Tibial nerve (tissue), 4 donors: ENCODE measurements around the gene EYA4.

Experiments
- EP300 ChIP-seq, 2 donors: sonication (generic); formaldehyde crosslinking; IDR thresholded peaks; one replicate each; pipeline ENCODE4 v1.6.1; 2017; ENCODE audit warnings: antibody characterized with exemption in 2 of 2, mild to moderate bottlenecking in 1 of 2
- POLR2A ChIP-seq, 2 donors: fragments of 450-650 bp; IDR thresholded peaks; one replicate each; pipeline ENCODE4 v1.6.1; 2017; ENCODE audit warnings: antibody characterized with exemption in 2 of 2, mild to moderate bottlenecking in 2 of 2, moderate library complexity in 2 of 2
- TF ChIP-seq, protein P1 (sequence below), 5 experiments: fragments of 200-600 bp in 3 of 5; fragments of 450-650 bp in 2 of 5; sonication (generic) in 3 of 5; IDR thresholded peaks; one replicate each; pipeline ENCODE4 v1.5.1; 2016 to 2019; ENCODE audit warnings: antibody characterized with exemption in 5 of 5, mild to moderate bottlenecking in 3 of 5, moderate library complexity in 2 of 5

DNA sequence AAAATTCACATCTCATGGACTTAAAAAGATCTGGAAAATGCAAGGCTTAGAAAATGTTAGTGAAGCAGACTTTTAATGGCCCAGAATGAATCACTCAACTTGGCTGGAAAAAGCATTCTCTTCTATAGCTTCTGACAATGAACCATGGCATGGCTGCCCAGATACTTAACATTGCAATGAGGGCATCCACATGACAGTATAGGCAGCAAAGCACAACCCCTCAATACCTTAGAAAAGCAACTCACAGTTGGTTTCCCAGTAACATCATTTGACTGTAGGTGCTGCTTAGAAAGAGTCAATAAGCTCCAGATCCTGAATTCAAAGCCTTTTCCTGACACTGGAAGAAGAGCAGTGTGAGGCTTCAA is 155.8 kb downstream of the EYA4 start:
- TF ChIP-seq, protein P1, sequence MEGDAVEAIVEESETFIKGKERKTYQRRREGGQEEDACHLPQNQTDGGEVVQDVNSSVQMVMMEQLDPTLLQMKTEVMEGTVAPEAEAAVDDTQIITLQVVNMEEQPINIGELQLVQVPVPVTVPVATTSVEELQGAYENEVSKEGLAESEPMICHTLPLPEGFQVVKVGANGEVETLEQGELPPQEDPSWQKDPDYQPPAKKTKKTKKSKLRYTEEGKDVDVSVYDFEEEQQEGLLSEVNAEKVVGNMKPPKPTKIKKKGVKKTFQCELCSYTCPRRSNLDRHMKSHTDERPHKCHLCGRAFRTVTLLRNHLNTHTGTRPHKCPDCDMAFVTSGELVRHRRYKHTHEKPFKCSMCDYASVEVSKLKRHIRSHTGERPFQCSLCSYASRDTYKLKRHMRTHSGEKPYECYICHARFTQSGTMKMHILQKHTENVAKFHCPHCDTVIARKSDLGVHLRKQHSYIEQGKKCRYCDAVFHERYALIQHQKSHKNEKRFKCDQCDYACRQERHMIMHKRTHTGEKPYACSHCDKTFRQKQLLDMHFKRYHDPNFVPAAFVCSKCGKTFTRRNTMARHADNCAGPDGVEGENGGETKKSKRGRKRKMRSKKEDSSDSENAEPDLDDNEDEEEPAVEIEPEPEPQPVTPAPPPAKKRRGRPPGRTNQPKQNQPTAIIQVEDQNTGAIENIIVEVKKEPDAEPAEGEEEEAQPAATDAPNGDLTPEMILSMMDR (IDR thresholded peaks at IDR 0.05), result no peak
- no peak for TF ChIP-seq EP300 (IDR thresholded peaks at IDR 0.05)
- TF ChIP-seq POLR2A (IDR thresholded peaks at IDR 0.05), result no peak
